Mammary epithelial cell (primary cell): Measurements from ENCODE around the gene ETNK2.
A peak's percentile ranks its signal among the peaks of the same experiment; 100 is the strongest.

ENCODE experiments used
- CTCF ChIP-seq, 2 donors: IDR thresholded peaks in 1 of 2; conservative IDR thresholded peaks in 1 of 2; 2 replicates each; pipeline ENCODE4 v1.5.1; 2011 to 2012; ENCODE audit warnings: inconsistent platforms in 2 of 2, low read length in 2 of 2, mild to moderate bottlenecking in 2 of 2, control low read depth in 1 of 2, low read depth in 1 of 2; ENCODE audit not compliant: insufficient read depth in 1 of 2; ENCODE audit errors: extremely low read depth in 1 of 2
- EZH2 ChIP-seq: IDR thresholded peaks from 2 replicates; pipeline ENCODE4 v1.6.1; 2012; ENCODE audit warnings: low read length, inconsistent platforms, borderline replicate concordance

DNA sequence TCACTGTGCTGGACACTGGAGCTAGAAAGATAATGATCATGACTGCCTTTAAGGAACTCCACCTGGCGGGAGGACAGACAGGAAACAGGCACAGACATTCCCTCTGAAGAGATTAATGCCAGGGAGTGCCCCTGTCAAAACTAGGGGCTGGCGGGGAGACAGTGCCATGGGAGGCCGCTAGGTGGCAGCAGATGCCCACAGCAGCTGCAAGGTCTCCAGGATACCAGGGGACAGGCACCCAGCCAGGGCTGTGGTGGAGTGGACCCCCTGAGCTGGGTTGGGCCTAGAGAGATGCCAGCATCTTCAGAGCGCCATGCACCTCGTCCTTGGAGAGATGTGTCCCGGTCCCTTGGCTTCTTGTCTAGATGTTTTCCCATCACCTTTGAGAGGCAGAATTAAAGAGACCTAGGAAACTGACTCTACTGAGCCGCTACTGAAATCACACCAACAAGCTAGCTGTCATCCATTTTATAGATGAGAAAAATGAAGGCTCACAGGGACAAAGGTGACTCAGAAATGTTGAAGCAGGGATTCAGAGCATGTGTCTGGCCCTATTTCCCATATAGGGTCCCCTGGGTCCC lies 10.7 kb upstream of the ETNK2 start:
- TF ChIP-seq CTCF (conservative IDR thresholded peaks at IDR 0.05 in 1 of 2, IDR thresholded peaks at IDR 0.05 in 1 of 2; ENCODE audit: extremely low read depth in 1 of 2, insufficient read depth in 1 of 2, low read depth in 1 of 2, low read length in 2 of 2) (peak; percentile 99), EZH2 (no peak)
